Measurements from ENCODE around the gene C3orf20. TPM values are rescaled to one million over a fixed set of nuclear protein-coding genes. Genes with fewer than 3 reads are reported as not detected.

Gene C3orf20
- total and polyA plus RNA-seq, 2 of the 13 experiments (the other 11 are each of a cell fraction or from before 2014, with no cell fraction given), result 0.03 to 0.04 TPM

- TF ChIP-seq, protein P1, sequence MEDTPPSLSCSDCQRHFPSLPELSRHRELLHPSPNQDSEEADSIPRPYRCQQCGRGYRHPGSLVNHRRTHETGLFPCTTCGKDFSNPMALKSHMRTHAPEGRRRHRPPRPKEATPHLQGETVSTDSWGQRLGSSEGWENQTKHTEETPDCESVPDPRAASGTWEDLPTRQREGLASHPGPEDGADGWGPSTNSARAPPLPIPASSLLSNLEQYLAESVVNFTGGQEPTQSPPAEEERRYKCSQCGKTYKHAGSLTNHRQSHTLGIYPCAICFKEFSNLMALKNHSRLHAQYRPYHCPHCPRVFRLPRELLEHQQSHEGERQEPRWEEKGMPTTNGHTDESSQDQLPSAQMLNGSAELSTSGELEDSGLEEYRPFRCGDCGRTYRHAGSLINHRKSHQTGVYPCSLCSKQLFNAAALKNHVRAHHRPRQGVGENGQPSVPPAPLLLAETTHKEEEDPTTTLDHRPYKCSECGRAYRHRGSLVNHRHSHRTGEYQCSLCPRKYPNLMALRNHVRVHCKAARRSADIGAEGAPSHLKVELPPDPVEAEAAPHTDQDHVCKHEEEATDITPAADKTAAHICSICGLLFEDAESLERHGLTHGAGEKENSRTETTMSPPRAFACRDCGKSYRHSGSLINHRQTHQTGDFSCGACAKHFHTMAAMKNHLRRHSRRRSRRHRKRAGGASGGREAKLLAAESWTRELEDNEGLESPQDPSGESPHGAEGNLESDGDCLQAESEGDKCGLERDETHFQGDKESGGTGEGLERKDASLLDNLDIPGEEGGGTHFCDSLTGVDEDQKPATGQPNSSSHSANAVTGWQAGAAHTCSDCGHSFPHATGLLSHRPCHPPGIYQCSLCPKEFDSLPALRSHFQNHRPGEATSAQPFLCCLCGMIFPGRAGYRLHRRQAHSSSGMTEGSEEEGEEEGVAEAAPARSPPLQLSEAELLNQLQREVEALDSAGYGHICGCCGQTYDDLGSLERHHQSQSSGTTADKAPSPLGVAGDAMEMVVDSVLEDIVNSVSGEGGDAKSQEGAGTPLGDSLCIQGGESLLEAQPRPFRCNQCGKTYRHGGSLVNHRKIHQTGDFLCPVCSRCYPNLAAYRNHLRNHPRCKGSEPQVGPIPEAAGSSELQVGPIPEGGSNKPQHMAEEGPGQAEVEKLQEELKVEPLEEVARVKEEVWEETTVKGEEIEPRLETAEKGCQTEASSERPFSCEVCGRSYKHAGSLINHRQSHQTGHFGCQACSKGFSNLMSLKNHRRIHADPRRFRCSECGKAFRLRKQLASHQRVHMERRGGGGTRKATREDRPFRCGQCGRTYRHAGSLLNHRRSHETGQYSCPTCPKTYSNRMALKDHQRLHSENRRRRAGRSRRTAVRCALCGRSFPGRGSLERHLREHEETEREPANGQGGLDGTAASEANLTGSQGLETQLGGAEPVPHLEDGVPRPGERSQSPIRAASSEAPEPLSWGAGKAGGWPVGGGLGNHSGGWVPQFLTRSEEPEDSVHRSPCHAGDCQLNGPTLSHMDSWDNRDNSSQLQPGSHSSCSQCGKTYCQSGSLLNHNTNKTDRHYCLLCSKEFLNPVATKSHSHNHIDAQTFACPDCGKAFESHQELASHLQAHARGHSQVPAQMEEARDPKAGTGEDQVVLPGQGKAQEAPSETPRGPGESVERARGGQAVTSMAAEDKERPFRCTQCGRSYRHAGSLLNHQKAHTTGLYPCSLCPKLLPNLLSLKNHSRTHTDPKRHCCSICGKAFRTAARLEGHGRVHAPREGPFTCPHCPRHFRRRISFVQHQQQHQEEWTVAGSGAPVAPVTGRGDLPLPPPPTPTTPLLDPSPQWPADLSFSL (CRISPR knock-in tag; IDR thresholded peaks at IDR 0.05), result no peak
- TF ChIP-seq CSRNP1 (CRISPR knock-in tag; IDR thresholded peaks at IDR 0.05), result no peak
- TF ChIP-seq RARG (CRISPR knock-in tag; IDR thresholded peaks at IDR 0.05; ENCODE audit: low read depth), result no peak
- TF ChIP-seq FOXP4 (CRISPR knock-in tag; IDR thresholded peaks at IDR 0.05), result no peak
- no peak for TF ChIP-seq TEAD3 (CRISPR knock-in tag; optimal IDR thresholded peaks at IDR 0.05; ENCODE audit: borderline replicate concordance)
- TF ChIP-seq, protein P2, sequence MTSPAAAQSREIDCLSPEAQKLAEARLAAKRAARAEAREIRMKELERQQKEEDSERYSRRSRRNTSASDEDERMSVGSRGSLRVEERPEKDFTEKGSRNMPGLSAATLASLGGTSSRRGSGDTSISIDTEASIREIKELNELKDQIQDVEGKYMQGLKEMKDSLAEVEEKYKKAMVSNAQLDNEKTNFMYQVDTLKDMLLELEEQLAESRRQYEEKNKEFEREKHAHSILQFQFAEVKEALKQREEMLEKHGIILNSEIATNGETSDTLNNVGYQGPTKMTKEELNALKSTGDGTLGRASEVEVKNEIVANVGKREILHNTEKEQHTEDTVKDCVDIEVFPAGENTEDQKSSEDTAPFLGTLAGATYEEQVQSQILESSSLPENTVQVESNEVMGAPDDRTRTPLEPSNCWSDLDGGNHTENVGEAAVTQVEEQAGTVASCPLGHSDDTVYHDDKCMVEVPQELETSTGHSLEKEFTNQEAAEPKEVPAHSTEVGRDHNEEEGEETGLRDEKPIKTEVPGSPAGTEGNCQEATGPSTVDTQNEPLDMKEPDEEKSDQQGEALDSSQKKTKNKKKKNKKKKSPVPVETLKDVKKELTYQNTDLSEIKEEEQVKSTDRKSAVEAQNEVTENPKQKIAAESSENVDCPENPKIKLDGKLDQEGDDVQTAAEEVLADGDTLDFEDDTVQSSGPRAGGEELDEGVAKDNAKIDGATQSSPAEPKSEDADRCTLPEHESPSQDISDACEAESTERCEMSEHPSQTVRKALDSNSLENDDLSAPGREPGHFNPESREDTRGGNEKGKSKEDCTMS (CRISPR knock-in tag; conservative IDR thresholded peaks at IDR 0.05), result no peak
These were observed 94.8 kb downstream of the C3orf20 start (continued) for GRCh38 chr3:14769544-14770325.

All from HepG2 (cell line).